H1 (cell line): ENCODE data around the gene HIPK2. TPM values are rescaled to one million over a fixed set of nuclear protein-coding genes. Genes with fewer than 3 reads are reported as not detected.

Experiments
- CTCF ChIA-PET: fragments of 300-600 bp; sonication (Branson Sonifier 250); formaldehyde crosslinking; loops from one replicate; lab custom pipeline; 2021; ENCODE audit not compliant: partially characterized antibody; lab: Charles Lee
- POLR2A ChIA-PET: fragments of 300-600 bp; sonication (Branson Sonifier 250); formaldehyde crosslinking; loops from one replicate; lab custom pipeline; 2021; ENCODE audit warnings: inconsistent platforms; ENCODE audit not compliant: partially characterized antibody; lab: Charles Lee
- DNase-seq, 2 experiments: peaks; one replicate each; pipeline versions ENCODE4 v3.0.0 to v3.0.0-alpha.2; 2010 to 2022; ENCODE audit warnings: low spot score in 2 of 2, low read depth in 1 of 2, mixed read lengths in 1 of 2
- FAIRE-seq: peaks from 2 replicates; lab custom pipeline; 2011; peaks lifted over from hg19 to GRCh38; lab: Jason Lieb, UNC
- H2AFZ ChIP-seq: 2 replicates; pipeline ENCODE4 v1.8.1; 2012; ENCODE audit warnings: low read length, inconsistent platforms
- H2AK5ac ChIP-seq: 2 replicates; pipeline ENCODE4 v1.6.1; 2013; ENCODE audit warnings: low read depth, low read length
- H2BK120ac ChIP-seq: replicated peaks from 2 replicates; pipeline ENCODE3; 2013; ENCODE audit warnings: low read depth, low read length, inconsistent platforms
- H2BK12ac ChIP-seq: 2 replicates; pipeline ENCODE4 v1.6.1; 2013; ENCODE audit warnings: low read depth, low read length
- H2BK15ac ChIP-seq: 2 replicates; pipeline ENCODE4 v1.6.1; 2013; ENCODE audit warnings: low read length
- H2BK20ac ChIP-seq: 2 replicates; pipeline ENCODE4 v1.6.1; 2013; ENCODE audit warnings: low read length
- H2BK5ac ChIP-seq: 2 replicates; pipeline ENCODE4 v1.6.1; 2013; ENCODE audit warnings: low read depth, low read length
- H3K14ac ChIP-seq: 2 replicates; pipeline ENCODE4 v1.6.1; 2013; ENCODE audit warnings: inconsistent platforms; ENCODE audit not compliant: insufficient read length
- H3K18ac ChIP-seq: 2 replicates; pipeline ENCODE4 v1.6.1; 2013; ENCODE audit warnings: low read length; ENCODE audit errors: extremely low read depth
- H3K23ac ChIP-seq: 2 replicates; pipeline ENCODE4 v1.6.1; 2013; ENCODE audit warnings: inconsistent platforms; ENCODE audit not compliant: insufficient read length
- H3K23me2 ChIP-seq: 2 replicates; pipeline ENCODE4 v1.6.1; 2013; ENCODE audit warnings: low read depth, low read length
- H3K27ac ChIP-seq: 2 replicates; pipeline ENCODE4 v1.6.1; 2011; ENCODE audit warnings: low read depth, low read length, inconsistent platforms
- H3K27me3 ChIP-seq, 4 experiments: replicated peaks in 1 of 4; 1 replicate in 1 of 4; 2 replicates in 3 of 4; pipeline versions ENCODE4 v1.6.1 to v1.8.1; 2011 to 2013; ENCODE audit warnings: low read length in 3 of 4, mild to moderate bottlenecking in 3 of 4, inconsistent platforms in 2 of 4, mixed read lengths in 2 of 4, moderate library complexity in 1 of 4; ENCODE audit not compliant: control insufficient read depth in 3 of 4, insufficient read depth in 3 of 4; ENCODE audit errors: extremely low read depth in 1 of 4
- H3K36me3 ChIP-seq, 4 experiments: 2 replicates each; pipeline versions ENCODE4 v1.6.1 to v1.8.1; 2011 to 2013; ENCODE audit warnings: mild to moderate bottlenecking in 4 of 4, low read length in 3 of 4, moderate library complexity in 2 of 4, control low read depth in 1 of 4, inconsistent platforms in 1 of 4; ENCODE audit not compliant: insufficient read depth in 4 of 4, control insufficient read depth in 2 of 4
- H3K4ac ChIP-seq: replicated peaks from 2 replicates; pipeline ENCODE3; 2013; ENCODE audit warnings: low read length, low read depth, mixed read lengths, inconsistent platforms; ENCODE audit not compliant: insufficient read length
- H3K4me1 ChIP-seq, 4 experiments: replicated peaks in 1 of 4; 1 replicate in 1 of 4; 2 replicates in 3 of 4; pipeline versions ENCODE4 v1.6.1 to v1.8.1; 2011 to 2013; ENCODE audit warnings: low read length in 3 of 4, inconsistent platforms in 2 of 4, mixed read lengths in 1 of 4; ENCODE audit not compliant: insufficient read depth in 4 of 4, control insufficient read depth in 3 of 4
- H3K4me2 ChIP-seq, 2 experiments: 2 replicates each; pipeline versions ENCODE4 v1.6.1 to v1.8.1; 2011 to 2013; ENCODE audit warnings: low read depth in 2 of 2, low read length in 2 of 2, control low read depth in 1 of 2, inconsistent platforms in 1 of 2, mild to moderate bottlenecking in 1 of 2; ENCODE audit not compliant: insufficient read depth in 1 of 2
- H3K4me3 ChIP-seq, 4 experiments: fragments of 200-600, 300-600 bp in 1 of 4; sonication (generic), shearing (Covaris generic), sonication (Bioruptor Twin) in 1 of 4; 2 replicates each; pipeline versions ENCODE4 v1.5.1 to v1.8.1; 2011 to 2016; ENCODE audit warnings: low read length in 4 of 4, low read depth in 3 of 4, control low read depth in 2 of 4, inconsistent platforms in 2 of 4, mild to moderate bottlenecking in 2 of 4, mixed read lengths in 1 of 4, moderate library complexity in 1 of 4; ENCODE audit not compliant: insufficient read depth in 2 of 4; ENCODE audit errors: extremely low read depth in 1 of 4
- H3K56ac ChIP-seq: replicated peaks from 2 replicates; pipeline ENCODE3; 2013; ENCODE audit warnings: low read depth, mild to moderate bottlenecking, mixed read lengths, low read length, inconsistent platforms; ENCODE audit not compliant: insufficient read length
- H3K79me1 ChIP-seq: 2 replicates; pipeline ENCODE4 v1.6.1; 2013; ENCODE audit warnings: low read depth, low read length, control low read depth
- H3K79me2 ChIP-seq, 2 experiments: 2 replicates each; pipeline versions ENCODE4 v1.6.1 to v1.8.1; 2012 to 2013; ENCODE audit warnings: low read length in 2 of 2, mild to moderate bottlenecking in 2 of 2, inconsistent platforms in 1 of 2; ENCODE audit not compliant: insufficient read depth in 2 of 2, control insufficient read depth in 1 of 2
- H3K9ac ChIP-seq, 4 experiments: replicated peaks in 1 of 4; 1 replicate in 1 of 4; 2 replicates in 3 of 4; pipeline versions ENCODE4 v1.6.1 to v1.8.1; 2011 to 2013; ENCODE audit warnings: low read depth in 3 of 4, low read length in 3 of 4, control low read depth in 2 of 4, mild to moderate bottlenecking in 2 of 4, moderate library complexity in 2 of 4, inconsistent platforms in 1 of 4; ENCODE audit errors: extremely low read depth in 1 of 4
- H3K9me3 ChIP-seq, 2 experiments: 2 replicates each; pipeline versions ENCODE4 v1.6.1 to v1.8.1; 2012 to 2013; ENCODE audit warnings: mild to moderate bottlenecking in 2 of 2, moderate library complexity in 2 of 2, control low read depth in 1 of 2, inconsistent platforms in 1 of 2, low read depth in 1 of 2, low read length in 1 of 2, mixed read lengths in 1 of 2; ENCODE audit not compliant: insufficient read depth in 2 of 2
- H4K20me1 ChIP-seq, 2 experiments: replicated peaks in 1 of 2; 2 replicates each; pipeline versions ENCODE3 to v1.8.1; 2011 to 2013; ENCODE audit warnings: inconsistent platforms in 2 of 2, low read length in 2 of 2, mild to moderate bottlenecking in 1 of 2; ENCODE audit not compliant: insufficient read depth in 2 of 2, control insufficient read depth in 1 of 2
- H4K5ac ChIP-seq: 2 replicates; pipeline ENCODE4 v1.6.1; 2013; ENCODE audit warnings: low read length, low read depth, mixed read lengths, inconsistent platforms; ENCODE audit not compliant: insufficient read length
- H4K8ac ChIP-seq: 2 replicates; pipeline ENCODE4 v1.8.0; 2013; ENCODE audit warnings: mild to moderate bottlenecking, moderate library complexity, low read length, inconsistent platforms; ENCODE audit not compliant: insufficient read depth; ENCODE audit errors: extremely low read depth
- H4K91ac ChIP-seq: replicated peaks from 2 replicates; pipeline ENCODE3; 2013; ENCODE audit warnings: low read length, mixed read lengths, inconsistent platforms; ENCODE audit not compliant: insufficient read length
- GABPA ChIP-seq: IDR thresholded peaks from 2 replicates; pipeline ENCODE4 v1.6.1; 2011; ENCODE audit warnings: mild to moderate bottlenecking, low read length, moderate library complexity, borderline replicate concordance; ENCODE audit not compliant: insufficient read depth
- JUND ChIP-seq: IDR thresholded peaks from 2 replicates; pipeline ENCODE4 v1.6.1; 2011; ENCODE audit warnings: mild to moderate bottlenecking, improper control_type of control experiment, low read length
- POLR2A ChIP-seq, 2 experiments: IDR thresholded peaks; 1 replicate in 1 of 2; 2 replicates in 1 of 2; pipeline ENCODE4 v1.6.1; 2011; ENCODE audit warnings: low read depth in 2 of 2, low read length in 2 of 2, mild to moderate bottlenecking in 2 of 2; ENCODE audit errors: control extremely low read depth in 1 of 2
- POLR2AphosphoS5 ChIP-seq: IDR thresholded peaks from 2 replicates; pipeline ENCODE4 v1.6.1; 2011; ENCODE audit warnings: low read depth, low read length
- RNF2 ChIP-seq: fragments of 200-900, 300-1000 bp; sonication (generic); IDR thresholded peaks from 2 replicates; pipeline ENCODE4 v1.7.1; 2016; ENCODE audit warnings: borderline replicate concordance, low read depth, mild to moderate bottlenecking, antibody characterized with exemption, low read length; ENCODE audit not compliant: poor library complexity, severe bottlenecking; ENCODE audit errors: missing control alignments
- SUZ12 ChIP-seq: fragments of 200-600 bp; sonication (generic); IDR thresholded peaks from 2 replicates; pipeline ENCODE4 v1.6.1; 2012; ENCODE audit warnings: mild to moderate bottlenecking, inconsistent platforms, low read length, moderate library complexity, mixed read lengths
- TAF7 ChIP-seq: optimal IDR thresholded peaks from 2 replicates; pipeline ENCODE3; 2011; ENCODE audit warnings: low read depth, mild to moderate bottlenecking, inconsistent platforms, low read length, moderate library complexity, borderline replicate concordance
- WGBS, 2 experiments: shearing (Covaris generic) in 1 of 2; methylation state at CpG; one replicate each; pipeline versions ENCODE4 v1.1.6 to v1.1.7; 2013 to 2015; ENCODE audit warnings: low lambda C conversion rate in 2 of 2, mixed read lengths in 2 of 2, inconsistent platforms in 1 of 2, low coverage in 1 of 2, missing lambda C conversion rate in 1 of 2; ENCODE audit not compliant: insufficient replicate concordance in 2 of 2, insufficient coverage in 1 of 2, insufficient read length in 1 of 2; ENCODE audit errors: extremely low coverage in 1 of 2, missing lambda C conversion rate in 1 of 2; 5-methylcytosine and 5-hydroxymethylcytosine counted together
- polyA plus RNA-seq, 7 experiments: library from polyadenylated mRNA; depleted of rRNA in 3 of 7; stranded (reverse) in 5 of 7; unstranded in 2 of 7; fragments of >200 nt in 5 of 7; fragments of 200-250 nt in 2 of 7; gene quantifications; 1 replicate in 5 of 7; 2 replicates in 1 of 7; 4 replicates in 1 of 7; pipeline versions ENCODE4 v1.2.1 to v1.2.3, GENCODE V29; 2011 to 2013; ENCODE audit warnings: missing spikeins in 2 of 7, mixed read lengths in 2 of 7
- total RNA-seq: library from RNA; stranded (reverse); fragmentation: NEBNext Ultra II Directional; extraction: Animal tissue kit (Norgen Biotek cat#: 25700); gene quantifications from 2 replicates; pipeline ENCODE4 v1.2.1, GENCODE V29; 2021

HIPK2 gene
- total and polyA plus RNA-seq, 2 of the 8 experiments (the other 6 are each of a cell fraction or from before 2014, with no cell fraction given) = 8.3 to 24.3 TPM

DNA sequence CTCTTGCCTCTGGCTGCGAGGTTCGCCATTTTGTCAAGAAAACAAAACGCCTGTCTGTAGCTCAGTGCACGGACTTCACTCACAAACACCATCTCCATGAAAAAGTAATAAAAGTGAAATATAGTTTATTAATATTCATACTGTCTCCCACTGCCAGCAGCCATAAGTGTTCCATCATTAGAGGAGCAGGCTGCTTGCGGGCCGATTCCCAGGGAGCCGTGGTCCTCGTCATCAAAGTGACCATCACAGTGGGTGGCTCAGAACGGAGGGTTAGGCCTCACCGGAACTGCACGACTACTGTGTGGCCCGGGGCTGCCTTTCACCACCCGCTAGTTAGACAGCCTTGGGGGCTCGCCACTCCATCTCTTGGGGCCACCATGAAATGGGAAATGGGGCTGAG, 82.7 kb downstream of the HIPK2 start:
- H3K27ac ChIP-seq = no peak overlapping the region
- H3K9me3 ChIP-seq = no peaks in the 10 kb centered on the region
- ChIA-PET POLR2A (no interaction called here), CTCF (interaction anchor here (0.7 to 1.4 kb wide), 2 partner anchors 19 to 589 kb away, joined by 3 to 5 read pairs; no protein-coding TSS in a partner anchor)
- H2BK15ac ChIP-seq = no peak overlapping the region
- H2BK5ac ChIP-seq = no peak overlapping the region
- no peak overlapping the region for H3K4ac ChIP-seq
- FAIRE-seq = no peak
- H3K4me2 ChIP-seq = no peak overlapping the region
- H3K9ac ChIP-seq = no peak overlapping the region
- no peak overlapping the region for H4K91ac ChIP-seq
- no peaks in the 10 kb centered on the region for H3K79me2 ChIP-seq
- no peaks in the 10 kb centered on the region for H3K27me3 ChIP-seq
- H2AFZ ChIP-seq = no peak overlapping the region
- H2BK12ac ChIP-seq = no peak overlapping the region
- TF ChIP-seq POLR2A (IDR thresholded peaks at IDR 0.05; ENCODE audit: control extremely low read depth in 1 of 2, low read depth in 2 of 2, low read length in 2 of 2) (no peak), RNF2 (no peak), GABPA (no peak), POLR2AphosphoS5 (no peak), JUND (no peak), TAF7 (no peak), SUZ12 (no peak)
- H3K23ac ChIP-seq = no peak overlapping the region
- no peak overlapping the region for H2AK5ac ChIP-seq
- DNase-seq = no peak
- no peak overlapping the region for H2BK20ac ChIP-seq
- H4K5ac ChIP-seq = no peak overlapping the region
- H3K79me1 ChIP-seq = no peaks in the 10 kb centered on the region; the same call in none of the 2 replicates
- H4K8ac ChIP-seq = no peak overlapping the region
- no peak overlapping the region for H3K56ac ChIP-seq
- H2BK120ac ChIP-seq = no peak overlapping the region
- peaks cover under 1 to 10% (median 5%) of the 10 kb centered on the region in 4 experiments for H3K4me1 ChIP-seq
- no peaks in the 10 kb centered on the region for H3K36me3 ChIP-seq
- no peaks in the 10 kb centered on the region for H3K23me2 ChIP-seq
- H3K14ac ChIP-seq = no peak overlapping the region
- 92% methylated on average over 14 of the region's 14 CpGs; no CpG with 5 or more reads in 1 of the 2 experiments for WGBS, 2 experiments
- peaks cover under 1 to 2% of the 10 kb centered on the region in 2 experiments for H4K20me1 ChIP-seq
- no peak overlapping the region for H3K4me3 ChIP-seq
- no peak overlapping the region for H3K18ac ChIP-seq
